BE2C (cell line): ENCODE data around the gene PCCA.

ENCODE experiments used
- DNase-seq: peaks from one replicate; pipeline ENCODE4 v3.0.0-alpha.2; 2020
- H3K27me3 ChIP-seq: fragments of 250-450 bp; sonication (Bioruptor Pico); 2 replicates; pipeline ENCODE4 v1.5.1; 2020; ENCODE audit warnings: mild to moderate bottlenecking
- H3K36me3 ChIP-seq: fragments of 250-450 bp; sonication (Bioruptor Pico); 2 replicates; pipeline ENCODE4 v1.5.1; 2020; ENCODE audit warnings: mild to moderate bottlenecking
- H3K4me1 ChIP-seq: fragments of 250-450 bp; sonication (Bioruptor Pico); 2 replicates; pipeline ENCODE4 v1.5.1; 2020
- H3K4me3 ChIP-seq: 2 replicates; pipeline ENCODE4 v1.5.1; 2011; ENCODE audit warnings: low read depth, low read length
- H3K9me3 ChIP-seq: fragments of 250-450 bp; sonication (Bioruptor Pico); 2 replicates; pipeline ENCODE4 v1.5.1; 2020
- TF ChIP-seq, protein P1 (sequence below): IDR thresholded peaks from 2 replicates; pipeline ENCODE4 v1.5.1; 2012; ENCODE audit warnings: mild to moderate bottlenecking, low read depth, low read length

The PCCA gene

DNA sequence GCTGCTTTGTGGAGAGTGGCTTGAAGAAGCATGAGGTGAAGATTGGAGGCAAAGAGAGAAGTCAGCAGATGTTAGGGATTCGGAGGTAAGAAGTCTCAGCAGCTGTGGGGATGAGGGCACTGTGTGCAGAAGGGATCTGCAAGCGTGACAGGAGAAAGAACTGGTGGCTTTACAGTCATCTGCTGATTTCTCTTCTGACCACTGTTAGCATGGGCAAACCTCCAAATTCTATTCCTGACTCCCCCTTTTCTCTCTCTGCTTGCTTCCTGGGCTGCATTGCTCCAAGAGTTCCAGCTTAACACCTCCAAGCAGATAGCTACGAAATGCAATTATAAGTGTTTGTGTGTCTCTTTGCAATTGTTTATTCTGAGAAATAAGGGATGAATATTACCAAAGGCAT is 340.1 kb downstream of the PCCA start:
- TF ChIP-seq, protein P1, sequence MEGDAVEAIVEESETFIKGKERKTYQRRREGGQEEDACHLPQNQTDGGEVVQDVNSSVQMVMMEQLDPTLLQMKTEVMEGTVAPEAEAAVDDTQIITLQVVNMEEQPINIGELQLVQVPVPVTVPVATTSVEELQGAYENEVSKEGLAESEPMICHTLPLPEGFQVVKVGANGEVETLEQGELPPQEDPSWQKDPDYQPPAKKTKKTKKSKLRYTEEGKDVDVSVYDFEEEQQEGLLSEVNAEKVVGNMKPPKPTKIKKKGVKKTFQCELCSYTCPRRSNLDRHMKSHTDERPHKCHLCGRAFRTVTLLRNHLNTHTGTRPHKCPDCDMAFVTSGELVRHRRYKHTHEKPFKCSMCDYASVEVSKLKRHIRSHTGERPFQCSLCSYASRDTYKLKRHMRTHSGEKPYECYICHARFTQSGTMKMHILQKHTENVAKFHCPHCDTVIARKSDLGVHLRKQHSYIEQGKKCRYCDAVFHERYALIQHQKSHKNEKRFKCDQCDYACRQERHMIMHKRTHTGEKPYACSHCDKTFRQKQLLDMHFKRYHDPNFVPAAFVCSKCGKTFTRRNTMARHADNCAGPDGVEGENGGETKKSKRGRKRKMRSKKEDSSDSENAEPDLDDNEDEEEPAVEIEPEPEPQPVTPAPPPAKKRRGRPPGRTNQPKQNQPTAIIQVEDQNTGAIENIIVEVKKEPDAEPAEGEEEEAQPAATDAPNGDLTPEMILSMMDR, result no peak
- H3K4me3 ChIP-seq, result no peak overlapping the region
- no peaks in the 10 kb centered on the region for H3K27me3 ChIP-seq
- DNase-seq, result no peak
- H3K36me3 ChIP-seq, result no peaks in the 10 kb centered on the region
- no peaks in the 10 kb centered on the region for H3K4me1 ChIP-seq
- H3K9me3 ChIP-seq, result no peaks in the 10 kb centered on the region

DNA sequence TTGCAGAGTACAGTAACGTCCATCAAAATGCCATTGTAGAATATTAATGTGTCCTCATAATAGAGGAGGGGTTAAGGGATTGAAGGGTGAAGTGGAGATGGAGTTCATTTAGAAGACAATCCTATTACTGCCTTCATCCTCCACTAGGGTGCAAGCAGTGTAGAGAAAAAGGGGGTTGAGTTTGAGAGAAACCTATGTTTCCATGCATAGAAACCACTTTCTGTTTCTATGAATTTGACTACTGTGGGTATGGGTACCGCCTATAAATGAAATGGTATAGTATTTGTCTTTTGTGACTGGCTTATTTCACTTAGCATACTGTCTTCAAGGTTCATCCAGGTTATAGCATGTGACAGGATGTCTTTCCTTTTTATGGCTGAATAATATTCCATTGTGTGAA is 343.7 kb downstream of the PCCA start:
- TF ChIP-seq, protein P1, result no peak
- DNase-seq, result no peak
- Histone ChIP-seq H3K4me1 (no peaks in the 10 kb centered on the region), H3K4me3 (no peak overlapping the region), H3K36me3 (no peaks in the 10 kb centered on the region), H3K27me3 (no peaks in the 10 kb centered on the region), H3K9me3 (no peaks in the 10 kb centered on the region)

DNA sequence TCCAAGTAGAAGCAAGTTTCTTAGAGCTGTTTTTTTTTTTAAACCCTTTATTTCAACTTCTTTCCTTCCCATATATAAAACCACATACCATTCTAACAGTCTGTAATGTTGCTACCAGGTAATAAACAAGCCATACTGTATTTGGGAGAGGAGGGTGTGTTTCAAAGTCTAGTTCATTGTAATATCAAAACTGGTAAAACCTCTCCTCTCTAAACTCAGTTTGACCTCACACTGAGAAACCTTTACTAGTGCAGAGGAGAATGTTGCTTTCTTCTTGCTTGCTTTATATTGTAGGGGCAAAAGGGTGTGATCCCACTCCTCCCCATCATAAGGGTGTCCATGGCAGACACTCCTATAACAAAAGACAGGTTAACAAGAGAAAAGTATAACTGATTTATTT is 344.6 kb downstream of the PCCA start:
- no peaks in the 10 kb centered on the region for H3K9me3 ChIP-seq
- no peaks in the 10 kb centered on the region for H3K27me3 ChIP-seq
- no peaks in the 10 kb centered on the region for H3K36me3 ChIP-seq
- TF ChIP-seq, protein P1, result no peak
- H3K4me1 ChIP-seq, result no peaks in the 10 kb centered on the region
- no peak overlapping the region for H3K4me3 ChIP-seq
- DNase-seq, result no peak

DNA sequence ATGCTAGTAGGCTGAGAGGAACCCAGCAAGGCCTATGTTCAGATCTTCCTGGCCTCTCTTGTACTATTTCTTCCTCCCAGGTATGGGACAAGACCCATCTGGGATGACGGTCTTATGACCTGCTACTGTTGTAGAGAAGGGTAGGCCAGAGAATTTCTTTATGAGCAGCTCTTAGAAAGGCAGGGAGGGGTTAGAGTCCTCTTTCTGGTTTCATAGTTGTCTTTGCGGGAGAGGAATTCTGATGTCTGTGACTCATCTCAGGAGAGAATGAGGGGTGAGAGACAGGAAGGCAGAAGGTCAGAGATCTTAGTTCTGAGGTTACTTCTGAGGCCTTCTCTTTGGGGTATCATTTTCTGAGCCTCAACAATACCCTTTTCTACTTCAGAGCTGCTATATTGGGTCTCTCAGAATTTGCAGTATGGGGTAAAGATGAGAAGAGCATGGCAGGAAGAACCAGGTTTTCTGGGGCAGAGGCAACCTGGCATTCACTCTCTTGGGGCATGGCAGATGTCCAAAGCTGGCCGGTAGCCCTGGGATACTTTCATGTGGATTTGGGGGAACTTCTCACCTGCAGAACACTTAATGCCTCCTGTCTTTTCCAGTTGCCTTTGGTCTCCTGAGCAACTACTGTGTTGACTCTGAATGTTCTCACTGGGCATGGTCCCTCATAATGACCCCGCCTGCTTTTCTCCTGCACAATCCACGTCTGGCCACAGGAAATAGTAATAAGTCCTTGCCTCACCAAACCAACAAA is 345.3 kb downstream of the PCCA start:
- no peak for DNase-seq
- Histone ChIP-seq H3K4me3 (no peak overlapping the region), H3K36me3 (no peaks in the 10 kb centered on the region), H3K9me3 (no peaks in the 10 kb centered on the region), H3K27me3 (no peaks in the 10 kb centered on the region), H3K4me1 (no peaks in the 10 kb centered on the region)
- TF ChIP-seq, protein P1, result no peak

DNA sequence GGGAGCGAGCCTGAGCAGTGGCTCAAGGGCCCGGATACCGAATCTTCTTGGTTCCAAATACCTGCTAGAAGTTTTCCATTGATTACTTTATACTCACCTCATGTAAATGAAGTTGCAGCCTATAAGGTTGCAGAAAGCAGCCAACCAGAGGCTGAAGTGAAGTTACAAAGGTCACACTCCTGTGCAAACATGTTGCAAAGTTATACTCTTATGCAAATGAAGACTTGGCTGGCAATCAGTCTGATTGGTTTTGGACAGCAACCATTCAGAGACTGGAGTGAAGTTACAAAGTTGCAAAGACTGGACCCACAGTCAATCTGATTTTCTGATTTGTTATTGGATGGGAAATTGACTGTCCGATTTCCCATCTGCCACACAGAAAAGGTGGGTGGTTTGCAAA is 347.2 kb downstream of the PCCA start:
- Histone ChIP-seq H3K9me3 (no peaks in the 10 kb centered on the region), H3K27me3 (no peaks in the 10 kb centered on the region), H3K36me3 (no peaks in the 10 kb centered on the region), H3K4me3 (no peak overlapping the region), H3K4me1 (no peaks in the 10 kb centered on the region)
- TF ChIP-seq, protein P1, result no peak
- no peak for DNase-seq

DNA sequence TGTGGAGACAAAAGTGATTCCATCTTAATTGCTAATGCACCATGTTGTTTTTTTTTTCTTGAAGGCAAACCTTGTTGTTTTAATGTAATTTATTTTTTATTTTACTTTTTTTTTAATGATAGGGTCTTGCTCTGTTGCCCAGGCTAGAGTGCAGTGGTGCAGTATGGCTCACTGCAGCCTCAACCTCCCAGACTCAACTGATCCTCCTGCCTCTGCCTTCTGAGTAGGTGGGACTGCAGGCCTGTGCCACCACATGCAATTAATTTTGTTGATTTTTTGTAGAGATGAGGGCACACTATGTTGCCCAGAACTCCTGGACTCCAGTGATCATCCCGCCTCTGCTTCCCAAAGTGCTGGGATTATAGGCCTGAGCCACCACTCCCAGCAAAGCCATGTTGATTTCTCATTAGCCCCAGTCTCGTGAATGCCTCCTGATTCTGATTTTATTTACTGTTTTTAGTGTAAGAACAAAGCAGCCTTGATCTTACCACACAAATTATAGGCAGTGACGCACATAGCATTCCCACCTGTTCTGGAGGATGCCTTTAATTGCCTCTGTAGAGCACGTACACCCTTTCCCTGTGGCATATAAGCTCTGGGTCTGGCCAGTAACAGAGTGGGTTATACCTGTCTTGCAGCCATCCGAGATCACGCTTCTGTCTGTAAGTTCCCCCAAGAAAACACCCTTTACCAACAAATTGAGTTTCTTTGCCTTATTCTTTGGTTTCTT is 349.3 kb downstream of the PCCA start:
- no peak for DNase-seq
- TF ChIP-seq, protein P1, result no peak
- no peaks in the 10 kb centered on the region for H3K27me3 ChIP-seq
- H3K9me3 ChIP-seq, result no peaks in the 10 kb centered on the region
- H3K4me1 ChIP-seq, result no peaks in the 10 kb centered on the region
- no peaks in the 10 kb centered on the region for H3K36me3 ChIP-seq
- no peak overlapping the region for H3K4me3 ChIP-seq
